VCaP (cell line): ENCODE data around the gene TMEM72.

ENCODE experiments used
- H3K27ac ChIP-seq: fragments of 450-650 bp; 2 replicates; pipeline ENCODE4 v1.5.1; 2017
- TF ChIP-seq, protein P1 (sequence below): fragments of 450-650 bp; conservative IDR thresholded peaks from 2 replicates; pipeline ENCODE4 v1.5.1; 2017; ENCODE audit warnings: mild to moderate bottlenecking, moderate library complexity

Gene TMEM72

DNA sequence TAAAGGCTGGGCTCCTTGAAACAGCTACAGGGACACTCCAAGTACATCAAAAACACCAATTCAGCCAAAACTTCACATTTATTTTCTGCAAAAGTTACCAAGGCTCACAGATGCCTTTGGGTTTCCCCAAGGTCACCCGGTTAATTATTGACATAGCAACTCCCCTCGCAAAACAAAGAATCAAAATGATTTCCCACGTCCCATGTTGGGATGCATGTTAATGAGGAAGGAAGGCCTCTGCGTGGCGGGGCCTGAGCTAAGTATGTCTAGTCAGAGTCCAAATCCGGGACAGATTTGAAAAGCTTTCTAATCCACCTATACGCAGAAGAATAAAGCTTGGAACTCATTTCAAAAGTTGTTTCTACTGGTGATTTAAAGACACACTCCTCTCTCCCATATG, 535 bp upstream of the TMEM72 start:
- TF ChIP-seq, protein P1, sequence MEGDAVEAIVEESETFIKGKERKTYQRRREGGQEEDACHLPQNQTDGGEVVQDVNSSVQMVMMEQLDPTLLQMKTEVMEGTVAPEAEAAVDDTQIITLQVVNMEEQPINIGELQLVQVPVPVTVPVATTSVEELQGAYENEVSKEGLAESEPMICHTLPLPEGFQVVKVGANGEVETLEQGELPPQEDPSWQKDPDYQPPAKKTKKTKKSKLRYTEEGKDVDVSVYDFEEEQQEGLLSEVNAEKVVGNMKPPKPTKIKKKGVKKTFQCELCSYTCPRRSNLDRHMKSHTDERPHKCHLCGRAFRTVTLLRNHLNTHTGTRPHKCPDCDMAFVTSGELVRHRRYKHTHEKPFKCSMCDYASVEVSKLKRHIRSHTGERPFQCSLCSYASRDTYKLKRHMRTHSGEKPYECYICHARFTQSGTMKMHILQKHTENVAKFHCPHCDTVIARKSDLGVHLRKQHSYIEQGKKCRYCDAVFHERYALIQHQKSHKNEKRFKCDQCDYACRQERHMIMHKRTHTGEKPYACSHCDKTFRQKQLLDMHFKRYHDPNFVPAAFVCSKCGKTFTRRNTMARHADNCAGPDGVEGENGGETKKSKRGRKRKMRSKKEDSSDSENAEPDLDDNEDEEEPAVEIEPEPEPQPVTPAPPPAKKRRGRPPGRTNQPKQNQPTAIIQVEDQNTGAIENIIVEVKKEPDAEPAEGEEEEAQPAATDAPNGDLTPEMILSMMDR: no peak
- peak overlapping the region; percentile 54 for H3K27ac ChIP-seq

DNA sequence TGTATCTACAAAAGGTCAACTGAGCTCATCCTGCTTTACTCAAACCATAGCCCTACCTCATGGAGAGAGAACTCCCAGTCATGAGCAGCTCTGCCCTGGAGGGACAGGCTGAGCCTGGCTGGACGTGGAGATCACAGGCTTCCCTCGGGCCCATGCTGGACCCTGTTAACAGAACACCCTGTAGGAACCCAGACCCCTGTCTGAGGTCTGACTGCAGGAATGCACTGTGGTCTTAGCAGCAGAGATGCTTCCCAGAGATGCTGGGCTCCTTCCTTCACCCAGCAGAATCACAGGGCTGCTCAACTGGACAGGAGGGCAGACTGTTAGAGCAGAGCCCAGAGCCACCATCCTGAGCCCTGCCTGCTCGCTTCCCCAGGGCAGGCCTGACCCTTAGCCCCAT, 814 bp downstream of the TMEM72 start:
- TF ChIP-seq, protein P1: no peak
- H3K27ac ChIP-seq: peak overlapping the region; percentile 54; the same call in 1 of the 2 replicates

DNA sequence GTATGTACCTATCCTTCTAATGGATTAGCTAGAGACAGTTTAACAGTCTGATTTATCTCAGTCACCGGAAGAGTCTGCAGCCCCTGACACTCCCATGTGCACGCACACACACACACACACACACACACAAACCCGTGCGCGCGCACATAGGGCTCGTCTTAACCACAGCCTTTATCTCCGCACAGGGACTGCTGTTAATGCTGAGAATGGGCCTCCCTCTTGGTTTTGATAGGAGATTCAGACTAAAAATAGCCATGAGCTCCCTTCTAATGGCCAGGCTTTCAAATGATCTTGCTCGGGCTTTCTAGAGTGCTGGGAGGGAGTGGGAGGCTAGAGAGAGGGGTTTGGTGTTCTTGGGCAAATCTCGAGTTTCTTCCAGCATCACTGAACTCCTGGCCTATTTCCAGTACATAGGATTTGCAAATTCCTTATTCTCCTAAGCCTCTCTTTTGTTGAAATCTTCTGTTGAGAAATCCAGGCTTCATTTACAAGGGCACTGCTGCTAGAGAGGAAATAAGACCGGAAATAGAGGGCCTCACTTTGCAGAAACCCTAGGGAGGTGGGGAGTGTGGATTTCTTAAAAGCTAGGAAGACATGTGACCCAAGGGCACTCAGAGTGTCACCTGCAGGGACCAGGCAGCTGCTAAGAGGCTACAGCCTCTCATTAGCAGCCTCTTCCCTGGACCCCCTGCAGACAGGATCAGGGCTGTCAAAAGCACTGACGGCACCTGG, 2.4 kb downstream of the TMEM72 start:
- TF ChIP-seq, protein P1: no peak
- H3K27ac ChIP-seq: no peak overlapping the region

DNA sequence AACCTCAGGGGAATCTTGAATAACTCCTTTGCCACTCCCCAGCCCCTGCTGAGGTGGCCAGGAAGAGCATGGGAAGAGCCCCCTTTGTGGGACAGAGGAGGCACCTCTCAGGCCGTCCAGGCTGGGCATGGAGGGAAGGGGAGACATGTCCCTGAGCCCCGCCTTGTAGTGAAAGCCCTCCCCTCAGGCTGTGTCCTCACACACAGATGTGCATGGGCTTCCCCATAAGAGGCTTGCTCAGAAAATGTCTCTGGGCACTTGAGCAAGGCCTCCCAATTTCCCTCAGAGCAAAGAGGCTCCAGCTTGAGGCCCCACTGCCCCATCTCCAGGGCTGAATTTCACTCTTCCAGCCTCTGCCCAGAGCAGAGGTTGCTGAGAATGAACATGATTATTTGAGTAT, 3.8 kb downstream of the TMEM72 start:
- H3K27ac ChIP-seq: no peak overlapping the region
- TF ChIP-seq, protein P1: no peak

DNA sequence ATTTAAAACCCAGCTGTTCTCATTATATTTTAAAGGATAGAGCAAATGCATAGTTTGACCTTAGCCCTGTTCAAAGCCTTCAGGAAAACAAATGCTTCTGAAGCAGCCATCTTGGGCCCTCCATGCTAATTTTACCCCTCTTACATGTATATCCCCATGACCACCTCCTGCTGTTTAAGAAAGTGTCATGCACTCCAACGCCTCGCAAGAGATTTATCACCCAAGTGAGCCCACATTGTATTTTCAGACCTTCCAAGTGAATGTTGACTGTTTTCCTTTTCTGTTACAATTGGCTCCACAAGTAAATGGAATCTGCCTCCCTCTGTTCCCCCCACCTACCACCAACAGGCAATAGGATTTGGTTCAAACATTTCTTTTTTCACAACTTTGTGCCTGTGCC, 5.3 kb downstream of the TMEM72 start:
- H3K27ac ChIP-seq: no peak overlapping the region
- TF ChIP-seq, protein P1: no peak

DNA sequence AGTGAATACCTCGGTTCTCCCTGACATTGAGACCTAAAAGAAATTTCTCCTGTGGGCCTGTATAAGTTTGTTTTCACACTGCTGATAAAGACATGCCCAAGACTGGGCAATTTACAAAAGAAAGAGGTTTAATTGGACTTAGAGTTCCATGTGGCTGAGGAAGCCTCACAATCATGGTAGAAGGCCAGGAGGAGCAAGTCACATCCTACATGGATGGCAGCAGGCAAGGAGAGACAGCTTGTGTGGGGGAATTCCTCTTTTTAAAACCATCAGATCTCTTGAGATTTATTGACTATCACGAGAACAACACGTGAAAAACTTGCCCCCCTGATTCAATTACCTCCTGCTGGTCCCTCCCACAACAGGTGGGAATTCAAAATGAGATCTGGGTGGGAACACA, 6.7 kb downstream of the TMEM72 start:
- H3K27ac ChIP-seq: no peak overlapping the region
- TF ChIP-seq, protein P1: no peak

DNA sequence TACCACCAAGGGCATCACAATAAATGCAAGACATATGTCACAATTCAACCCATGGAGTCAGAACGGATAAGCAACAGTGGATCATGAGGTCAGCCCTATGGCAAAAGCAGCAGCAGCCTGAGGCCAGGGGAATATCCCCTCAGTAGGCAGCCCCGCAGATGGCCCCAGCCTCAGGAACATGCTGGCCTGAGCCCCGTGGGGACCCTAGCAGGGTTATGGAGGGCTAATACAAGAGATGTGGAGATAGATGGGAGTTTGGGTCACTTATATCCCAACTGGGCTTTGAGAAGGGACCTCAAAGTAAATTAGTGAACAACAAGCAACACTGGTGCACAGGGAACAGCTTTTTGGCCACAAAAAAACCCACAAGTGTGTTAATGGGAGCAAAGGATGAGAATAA, 9.1 kb downstream of the TMEM72 start:
- TF ChIP-seq, protein P1: no peak
- no peak overlapping the region for H3K27ac ChIP-seq
